Osteocyte (in vitro differentiated cells): ENCODE data around the gene FARS2. TPM values are rescaled to one million over a fixed set of nuclear protein-coding genes. Genes with fewer than 3 reads are reported as not detected.

ENCODE experiments used
- DNase-seq: peaks from one replicate; pipeline ENCODE4 v3.0.0; 2021; ENCODE audit warnings: mixed read lengths; ENCODE audit not compliant: unreplicated experiment; ENCODE audit errors: extremely low spot score
- H3K27ac Mint-ChIP-seq: one replicate; pipeline ENCODE4 v1.8.0; 2021; ENCODE audit warnings: mild to moderate bottlenecking, mixed read lengths; ENCODE audit not compliant: unreplicated experiment
- H3K27me3 Mint-ChIP-seq: one replicate; pipeline ENCODE4 v1.8.0; 2021; ENCODE audit warnings: mixed read lengths; ENCODE audit not compliant: unreplicated experiment
- H3K36me3 Mint-ChIP-seq: one replicate; pipeline ENCODE4 v1.8.0; 2021; ENCODE audit warnings: mixed read lengths; ENCODE audit not compliant: unreplicated experiment
- H3K4me1 Mint-ChIP-seq: one replicate; pipeline ENCODE4 v1.8.0; 2021; ENCODE audit warnings: mixed read lengths; ENCODE audit not compliant: unreplicated experiment
- H3K4me3 Mint-ChIP-seq: one replicate; pipeline ENCODE4 v1.8.0; 2021; ENCODE audit warnings: mild to moderate bottlenecking, moderate library complexity, mixed read lengths; ENCODE audit not compliant: unreplicated experiment
- H3K9me3 Mint-ChIP-seq: one replicate; pipeline ENCODE4 v1.8.0; 2021; ENCODE audit warnings: mixed read lengths; ENCODE audit not compliant: unreplicated experiment
- CTCF ChIP-seq: fragments of 200-600 bp; sonication (generic); IDR thresholded peaks from 2 replicates; pipeline ENCODE4 v1.5.0; 2021; ENCODE audit warnings: antibody characterized with exemption, mild to moderate bottlenecking, moderate library complexity
- total RNA-seq: library from RNA; stranded (reverse); gene quantifications from 2 replicates; pipeline ENCODE4 v1.2.1, GENCODE V29; 2021

Gene FARS2
- total RNA-seq, 1 donor from 2014 or later, result 17.4 TPM

GRCh38 chr6:5425797-5426196, 164.5 kb downstream of the FARS2 start:
- Mint-ChIP-seq H3K4me1 (no peaks in the 10 kb centered on the region), H3K36me3 (no peaks in the 10 kb centered on the region), H3K9me3 (no peaks in the 10 kb centered on the region), H3K27ac (no peak overlapping the region), H3K4me3 (no peak overlapping the region), H3K27me3 (no peaks in the 10 kb centered on the region)
- DNase-seq, result no peak
- no peak for TF ChIP-seq CTCF

GRCh38 chr6:5427586-5427985, 166.3 kb downstream of the FARS2 start:
- no peak for DNase-seq
- Mint-ChIP-seq H3K9me3 (no peaks in the 10 kb centered on the region), H3K27ac (no peak overlapping the region), H3K36me3 (no peaks in the 10 kb centered on the region), H3K4me3 (no peak overlapping the region), H3K4me1 (no peaks in the 10 kb centered on the region), H3K27me3 (no peaks in the 10 kb centered on the region)
- TF ChIP-seq CTCF, result no peak

GRCh38 chr6:5433324-5433723, 172.0 kb downstream of the FARS2 start:
- Mint-ChIP-seq H3K36me3 (peaks cover 8% of the 10 kb centered on the region), H3K4me1 (peaks cover 24% of the 10 kb centered on the region), H3K27me3 (no peaks in the 10 kb centered on the region), H3K4me3 (no peak overlapping the region), H3K9me3 (peaks cover 14% of the 10 kb centered on the region), H3K27ac (no peak overlapping the region)
- no peak for DNase-seq
- TF ChIP-seq CTCF, result no peak

GRCh38 chr6:5435449-5435848, 174.1 kb downstream of the FARS2 start:
- H3K27ac Mint-ChIP-seq, result peak overlapping the region; percentile 70
- no peak overlapping the region for H3K4me3 Mint-ChIP-seq
- H3K4me1 Mint-ChIP-seq, result peaks cover 39% of the 10 kb centered on the region
- peaks cover 8% of the 10 kb centered on the region for H3K36me3 Mint-ChIP-seq
- no peaks in the 10 kb centered on the region for H3K27me3 Mint-ChIP-seq
- DNase-seq, result no peak
- peaks cover 14% of the 10 kb centered on the region for H3K9me3 Mint-ChIP-seq
- TF ChIP-seq CTCF, result no peak

GRCh38 chr6:5438922-5439584, 177.7 kb downstream of the FARS2 start:
- no peak for DNase-seq
- Mint-ChIP-seq H3K4me3 (no peak overlapping the region), H3K27ac (no peak overlapping the region), H3K4me1 (peaks cover 52% of the 10 kb centered on the region), H3K36me3 (peaks cover 8% of the 10 kb centered on the region), H3K27me3 (no peaks in the 10 kb centered on the region), H3K9me3 (peaks cover 14% of the 10 kb centered on the region)
- TF ChIP-seq CTCF, result no peak
